Transverse colon (tissue), 4 donors: Measurements from ENCODE around the gene NSMCE3. TPM values are rescaled to one million over a fixed set of nuclear protein-coding genes. Genes with fewer than 3 reads are reported as not detected.

Experiments used
- DNase-seq: peaks from one replicate; pipeline ENCODE4 v3.0.0-alpha.2; 2019
- H3K27ac ChIP-seq, 4 donors: fragments of 200-600 bp; sonication (generic); 2 replicates each; pipeline ENCODE4 v1.5.1; 2016 to 2018; ENCODE audit warnings: inconsistent platforms in 4 of 4
- H3K27me3 ChIP-seq: fragments of 200-600 bp; sonication (generic); 2 replicates; pipeline ENCODE4 v1.5.1; 2017; ENCODE audit warnings: inconsistent platforms
- H3K36me3 ChIP-seq, 4 donors: fragments of 200-600 bp; sonication (generic); 2 replicates each; pipeline ENCODE4 v1.5.1; 2017 to 2019; ENCODE audit warnings: inconsistent platforms in 4 of 4
- H3K4me1 ChIP-seq, 4 donors: fragments of 200-600 bp; sonication (generic); 2 replicates each; pipeline ENCODE4 v1.5.1; 2017 to 2020; ENCODE audit warnings: inconsistent platforms in 4 of 4
- H3K4me3 ChIP-seq, 4 donors: fragments of 200-600 bp; sonication (generic); 1 replicate in 1 of 4; 2 replicates in 3 of 4; pipeline versions ENCODE4 v1.5.1 to v1.6.1; 2017 to 2019; ENCODE audit warnings: inconsistent platforms in 4 of 4
- H3K9me3 ChIP-seq, 2 donors: fragments of 200-600 bp; sonication (generic); 2 replicates each; pipeline ENCODE4 v1.5.1; 2017 to 2019; ENCODE audit warnings: inconsistent platforms in 2 of 2
- EP300 ChIP-seq: sonication (generic); formaldehyde crosslinking; IDR thresholded peaks from one replicate; pipeline ENCODE4 v1.6.1; 2017; ENCODE audit warnings: antibody characterized with exemption, low read depth
- POLR2A ChIP-seq: fragments of 450-650 bp; IDR thresholded peaks from one replicate; pipeline ENCODE4 v1.6.1; 2016; ENCODE audit warnings: antibody characterized with exemption, mild to moderate bottlenecking, moderate library complexity
- POLR2AphosphoS5 ChIP-seq, 3 donors: sonication (generic); formaldehyde crosslinking; IDR thresholded peaks; one replicate each; pipeline ENCODE4 v1.6.1; 2016; ENCODE audit warnings: antibody characterized with exemption in 3 of 3
- WGBS, 2 donors: methylation state at CpG; one replicate each; pipeline ENCODE4 v1.1.5; 2018; ENCODE audit warnings: low coverage in 1 of 2; 5-methylcytosine and 5-hydroxymethylcytosine counted together
- in situ Hi-C, 4 donors: fragments of 200-750 bp; cut with MboI; loops; one replicate each; pipeline versions ENCODE4 v1.15.0 to v1.15.1; 2017; ENCODE audit warnings: low sequenced_read_pairs in 3 of 4, low pct_ligation_motif_present in 1 of 4, low pct_unique_long_range_greater_than_20kb in 1 of 4
- intact Hi-C: fragments of 100-400 bp; cut with DNase I; formaldehyde crosslinking; loops from one replicate; pipeline ENCODE4 v1.15.1; 2023; ENCODE audit warnings: low total_unique reads
- total RNA-seq, 4 donors: library from RNA; depleted of rRNA; stranded (reverse); fragments of >200 nt; gene quantifications; one replicate each; pipeline ENCODE4 v1.1.0, GENCODE V29; 2016
- TF ChIP-seq, protein P1 (sequence below), 5 experiments: fragments of 200-600 bp in 3 of 5; fragments of 450-650 bp in 2 of 5; sonication (generic) in 3 of 5; IDR thresholded peaks; 1 replicate in 2 of 5; 2 replicates in 3 of 5; pipeline ENCODE4 v1.5.1; 2016 to 2017; ENCODE audit warnings: antibody characterized with exemption in 5 of 5, inconsistent platforms in 3 of 5, mild to moderate bottlenecking in 2 of 5, moderate library complexity in 1 of 5

Gene NSMCE3
- total RNA-seq, 4 donors from 2014 or later, result 2.2 to 8.3 (median 5.7) TPM

DNA sequence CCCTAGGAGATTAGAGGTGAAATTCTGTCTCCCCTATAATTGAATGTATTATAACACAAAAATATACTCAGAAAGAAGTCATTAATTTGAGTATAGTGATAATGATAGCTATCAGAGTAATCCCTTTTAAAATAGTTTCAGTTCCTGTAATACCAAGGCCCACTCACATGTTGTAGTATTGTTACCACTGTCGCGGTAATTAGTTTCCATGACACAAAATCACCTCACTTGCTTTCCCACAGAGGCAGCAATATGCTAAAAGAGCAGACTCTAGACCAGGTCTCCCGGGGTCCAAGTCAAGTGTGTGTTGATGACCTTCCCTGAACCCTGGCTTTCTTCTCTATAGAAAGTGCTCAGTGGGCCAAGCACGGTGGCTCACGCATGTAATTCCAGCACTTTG lies 39.5 kb upstream of the NSMCE3 start:
- H3K4me3 ChIP-seq, result no peak overlapping the region
- WGBS, 2 donors, result 81 to 100% methylated on average over 2 to 5 of the region's 5 CpGs
- TF ChIP-seq POLR2A, result no peak
- no peak for TF ChIP-seq EP300
- no peak for TF ChIP-seq POLR2AphosphoS5 (IDR thresholded peaks at IDR 0.05)
- TF ChIP-seq, protein P1, sequence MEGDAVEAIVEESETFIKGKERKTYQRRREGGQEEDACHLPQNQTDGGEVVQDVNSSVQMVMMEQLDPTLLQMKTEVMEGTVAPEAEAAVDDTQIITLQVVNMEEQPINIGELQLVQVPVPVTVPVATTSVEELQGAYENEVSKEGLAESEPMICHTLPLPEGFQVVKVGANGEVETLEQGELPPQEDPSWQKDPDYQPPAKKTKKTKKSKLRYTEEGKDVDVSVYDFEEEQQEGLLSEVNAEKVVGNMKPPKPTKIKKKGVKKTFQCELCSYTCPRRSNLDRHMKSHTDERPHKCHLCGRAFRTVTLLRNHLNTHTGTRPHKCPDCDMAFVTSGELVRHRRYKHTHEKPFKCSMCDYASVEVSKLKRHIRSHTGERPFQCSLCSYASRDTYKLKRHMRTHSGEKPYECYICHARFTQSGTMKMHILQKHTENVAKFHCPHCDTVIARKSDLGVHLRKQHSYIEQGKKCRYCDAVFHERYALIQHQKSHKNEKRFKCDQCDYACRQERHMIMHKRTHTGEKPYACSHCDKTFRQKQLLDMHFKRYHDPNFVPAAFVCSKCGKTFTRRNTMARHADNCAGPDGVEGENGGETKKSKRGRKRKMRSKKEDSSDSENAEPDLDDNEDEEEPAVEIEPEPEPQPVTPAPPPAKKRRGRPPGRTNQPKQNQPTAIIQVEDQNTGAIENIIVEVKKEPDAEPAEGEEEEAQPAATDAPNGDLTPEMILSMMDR (IDR thresholded peaks at IDR 0.05), result no peak
- no peak overlapping the region for H3K27ac ChIP-seq
- H3K27me3 ChIP-seq, result no peaks in the 10 kb centered on the region
- in situ Hi-C loops (no loop called here), intact Hi-C loops (no loop called here)
- H3K4me1 ChIP-seq, result no peaks in the 10 kb centered on the region
- no peaks in the 10 kb centered on the region for H3K36me3 ChIP-seq
- H3K9me3 ChIP-seq, result no peaks in the 10 kb centered on the region
- no peak for DNase-seq

DNA sequence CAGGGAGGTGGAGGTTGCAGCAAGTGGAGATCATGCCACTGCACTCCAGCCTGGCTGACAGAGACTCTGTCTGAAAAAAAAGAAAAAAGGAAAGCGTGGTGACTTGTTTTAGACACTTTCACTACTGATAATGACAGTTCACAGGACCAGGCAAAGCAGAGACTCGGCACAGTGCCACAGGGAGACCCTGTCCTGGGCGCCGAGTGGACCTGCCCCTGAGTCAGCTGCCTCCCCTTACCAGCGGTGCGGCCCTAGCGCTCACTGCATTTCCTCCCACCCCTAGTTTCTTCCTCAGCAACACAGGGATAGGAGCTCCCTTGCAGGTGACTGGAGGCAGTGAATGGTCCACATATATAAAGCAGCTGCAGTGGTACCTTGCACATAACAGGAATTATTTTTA lies 38.7 kb upstream of the NSMCE3 start:
- Histone ChIP-seq H3K27ac (no peak overlapping the region), H3K4me3 (no peak overlapping the region), H3K9me3 (no peaks in the 10 kb centered on the region), H3K36me3 (no peaks in the 10 kb centered on the region), H3K27me3 (no peaks in the 10 kb centered on the region), H3K4me1 (no peaks in the 10 kb centered on the region)
- intact Hi-C loops (no loop called here), in situ Hi-C loops (no loop called here)
- DNase-seq, result no peak
- 91 to 93% methylated on average over 7 of the region's 7 CpGs for WGBS, 2 donors
- TF ChIP-seq, protein P1 (IDR thresholded peaks at IDR 0.05), result no peak
- TF ChIP-seq EP300 (no peak), POLR2AphosphoS5 (IDR thresholded peaks at IDR 0.05) (no peak), POLR2A (no peak)

DNA sequence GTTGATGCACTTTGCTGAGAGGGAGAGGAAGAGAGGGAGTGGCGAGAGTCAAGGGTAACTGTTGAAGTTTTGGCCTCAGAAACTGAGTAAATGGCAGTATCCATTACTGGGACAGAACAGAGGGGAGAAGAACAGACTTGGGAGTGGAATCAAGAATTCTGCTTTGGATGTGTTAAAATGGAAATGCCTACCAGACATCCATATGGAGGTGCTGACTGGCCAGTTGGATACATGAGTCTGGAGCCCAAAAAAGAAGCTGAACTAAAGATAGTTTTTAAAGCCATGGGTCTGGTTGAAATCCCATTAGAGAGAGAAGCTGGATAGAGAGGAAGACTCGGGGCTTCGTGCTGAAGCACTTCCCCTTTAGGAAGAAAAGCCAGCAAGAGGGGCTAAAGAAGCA lies 35.9 kb upstream of the NSMCE3 start:
- no peaks in the 10 kb centered on the region for H3K4me1 ChIP-seq
- no peaks in the 10 kb centered on the region for H3K9me3 ChIP-seq
- intact Hi-C loops (no loop called here), in situ Hi-C loops (no loop called here)
- no peak for DNase-seq
- TF ChIP-seq POLR2AphosphoS5 (IDR thresholded peaks at IDR 0.05) (no peak), POLR2A (no peak), EP300 (no peak)
- TF ChIP-seq, protein P1 (IDR thresholded peaks at IDR 0.05), result no peak
- H3K27ac ChIP-seq, result no peak overlapping the region
- H3K36me3 ChIP-seq, result no peaks in the 10 kb centered on the region
- H3K4me3 ChIP-seq, result no peak overlapping the region
- 64 to 82% methylated on average over 2 to 3 of the region's 3 CpGs for WGBS, 2 donors
- no peaks in the 10 kb centered on the region for H3K27me3 ChIP-seq

DNA sequence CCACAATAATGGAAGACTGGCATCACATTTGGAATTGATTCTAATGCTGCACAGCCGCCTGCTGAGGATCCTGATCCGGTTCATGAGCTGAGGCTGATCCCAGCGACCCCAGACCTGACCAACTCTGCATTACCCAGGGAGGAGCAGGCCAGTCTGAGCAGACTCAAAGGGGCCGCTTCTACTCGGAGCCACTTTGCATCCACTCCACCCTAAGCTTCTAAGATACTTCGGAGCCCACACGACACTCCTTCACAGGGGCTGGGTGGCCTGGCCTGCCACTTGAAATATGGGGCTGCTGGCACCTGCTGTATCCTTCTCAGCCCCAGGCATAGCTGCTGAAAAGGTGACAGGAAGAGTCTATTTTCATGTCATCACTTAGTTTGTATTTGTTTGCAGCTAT lies 33.2 kb upstream of the NSMCE3 start:
- Histone ChIP-seq H3K27me3 (no peaks in the 10 kb centered on the region), H3K4me3 (no peak overlapping the region), H3K27ac (no peak overlapping the region), H3K9me3 (no peaks in the 10 kb centered on the region), H3K36me3 (no peaks in the 10 kb centered on the region), H3K4me1 (no peaks in the 10 kb centered on the region)
- TF ChIP-seq POLR2AphosphoS5 (IDR thresholded peaks at IDR 0.05) (no peak), POLR2A (no peak), EP300 (no peak)
- TF ChIP-seq, protein P1 (IDR thresholded peaks at IDR 0.05), result no peak
- in situ Hi-C loops (no loop called here), intact Hi-C loops (no loop called here)
- no peak for DNase-seq
- 79 to 80% methylated on average over 1 to 7 of the region's 7 CpGs for WGBS, 2 donors
